HepG2 (cell line): ENCODE results near the gene GRHPR. TPM values are rescaled to one million over a fixed set of nuclear protein-coding genes. Genes with fewer than 3 reads are reported as not detected.
A peak's percentile ranks its signal among the peaks of the same experiment; 100 is the strongest.

ENCODE experiments used
- ATF5 ChIP-seq: sonication (generic); formaldehyde crosslinking; IDR thresholded peaks from 2 replicates; pipeline ENCODE4 v1.4.0; 2020; ENCODE audit warnings: mild to moderate bottlenecking, low read depth, missing genetic modification reagents
- BRD4 ChIP-seq: sonication (generic); formaldehyde crosslinking; IDR thresholded peaks from 2 replicates; pipeline ENCODE4 v1.4.0; 2020; ENCODE audit warnings: missing genetic modification reagents
- BRF2 ChIP-seq: sonication (generic); formaldehyde crosslinking; IDR thresholded peaks from 2 replicates; pipeline ENCODE4 v1.8.1; 2022; ENCODE audit warnings: mild to moderate bottlenecking, missing genetic modification reagents
- DNMT1 ChIP-seq: sonication (generic); formaldehyde crosslinking; IDR thresholded peaks from 2 replicates; pipeline ENCODE4 v1.5.1; 2020; ENCODE audit warnings: mild to moderate bottlenecking, missing genetic modification reagents
- GRHL1 ChIP-seq: sonication (generic); formaldehyde crosslinking; conservative IDR thresholded peaks from 2 replicates; pipeline ENCODE4 v1.8.0; 2022; ENCODE audit warnings: missing genetic modification reagents
- HOXA9 ChIP-seq: sonication (generic); formaldehyde crosslinking; IDR thresholded peaks from 2 replicates; pipeline ENCODE4 v1.8.1; 2022; ENCODE audit warnings: missing genetic modification reagents, mild to moderate bottlenecking, moderate library complexity, borderline replicate concordance
- KLF15 ChIP-seq: sonication (generic); formaldehyde crosslinking; IDR thresholded peaks from 2 replicates; pipeline ENCODE4 v1.8.1; 2023; ENCODE audit warnings: borderline replicate concordance, mild to moderate bottlenecking, inconsistent platforms, missing genetic modification reagents, mixed read lengths
- MEF2D ChIP-seq: sonication (generic); formaldehyde crosslinking; IDR thresholded peaks from 2 replicates; pipeline ENCODE4 v1.5.1; 2020; ENCODE audit warnings: mild to moderate bottlenecking, missing genetic modification reagents
- POLR2G ChIP-seq: fragments of 200-400 bp; formaldehyde crosslinking; IDR thresholded peaks from 2 replicates; pipeline ENCODE4 v1.6.1; 2018; ENCODE audit warnings: mild to moderate bottlenecking, low read depth, low read length, moderate library complexity
- PRDM4 ChIP-seq: sonication (generic); formaldehyde crosslinking; IDR thresholded peaks from 2 replicates; pipeline ENCODE4 v1.9.0; 2021; ENCODE audit warnings: missing genetic modification reagents, borderline replicate concordance
- SNRNP70 ChIP-seq: fragments of 200-400 bp; formaldehyde crosslinking; IDR thresholded peaks from 2 replicates; pipeline ENCODE4 v1.6.1; 2017; ENCODE audit warnings: mild to moderate bottlenecking, low read depth, low read length, moderate library complexity
- THYN1 ChIP-seq: sonication (generic); formaldehyde crosslinking; IDR thresholded peaks from 2 replicates; pipeline ENCODE4 v1.8.1; 2023; ENCODE audit warnings: low read depth, mild to moderate bottlenecking, moderate library complexity, missing genetic modification reagents, borderline replicate concordance
- ZBTB7A ChIP-seq: sonication (generic); formaldehyde crosslinking; IDR thresholded peaks from 2 replicates; pipeline ENCODE4 v1.8.0; 2022; ENCODE audit warnings: mild to moderate bottlenecking, missing genetic modification reagents
- ZFP41 ChIP-seq: sonication (generic); formaldehyde crosslinking; IDR thresholded peaks from 2 replicates; pipeline ENCODE4 v1.4.0; 2020; ENCODE audit warnings: mild to moderate bottlenecking, missing genetic modification reagents, borderline replicate concordance
- ZFY ChIP-seq: sonication (generic); formaldehyde crosslinking; IDR thresholded peaks from 2 replicates; pipeline ENCODE4 v1.4.0; 2020; ENCODE audit warnings: missing genetic modification reagents
- ZMYM3 ChIP-seq: sonication (generic); formaldehyde crosslinking; IDR thresholded peaks from 2 replicates; pipeline ENCODE4 v1.5.1; 2020; ENCODE audit warnings: mild to moderate bottlenecking, missing genetic modification reagents
- ZNF207 ChIP-seq: fragments of 450-650 bp; IDR thresholded peaks from 2 replicates; pipeline ENCODE4 v1.6.1; 2016; ENCODE audit warnings: antibody characterized with exemption, borderline replicate concordance
- ZNF225 ChIP-seq: sonication (generic); formaldehyde crosslinking; IDR thresholded peaks from 2 replicates; pipeline ENCODE4 v1.4.0; 2020; ENCODE audit warnings: mild to moderate bottlenecking, missing genetic modification reagents
- ZNF232 ChIP-seq: sonication (generic); formaldehyde crosslinking; IDR thresholded peaks from 2 replicates; pipeline ENCODE4 v1.4.0; 2020; ENCODE audit warnings: missing genetic modification reagents, borderline replicate concordance
- ZNF276 ChIP-seq: sonication (generic); formaldehyde crosslinking; IDR thresholded peaks from 2 replicates; pipeline ENCODE4 v1.4.0; 2020; ENCODE audit warnings: mild to moderate bottlenecking, low read depth, missing genetic modification reagents
- ZNF766 ChIP-seq: sonication (generic); formaldehyde crosslinking; IDR thresholded peaks from 2 replicates; pipeline ENCODE4 v1.5.0; 2020; ENCODE audit warnings: missing genetic modification reagents, borderline replicate concordance
- ZNF878 ChIP-seq: sonication (generic); formaldehyde crosslinking; IDR thresholded peaks from 2 replicates; pipeline ENCODE4 v1.8.1; 2023; ENCODE audit warnings: mild to moderate bottlenecking, missing genetic modification reagents, moderate library complexity
- polyA plus RNA-seq, 8 experiments: library from polyadenylated mRNA; depleted of rRNA in 3 of 8; stranded (reverse) in 7 of 8; unstranded in 1 of 8; fragments of >200 nt; fragmentation: Illumina TruSeq in 4 of 8; extraction: Trizol in 4 of 8; gene quantifications; 2 replicates each; pipeline versions ENCODE4 v1.2.1 to v1.2.3, GENCODE V29; 2011 to 2016; ENCODE audit warnings: low read depth in 4 of 8, missing spikeins in 1 of 8, mixed read lengths in 1 of 8; ENCODE audit not compliant: insufficient read depth in 1 of 8
- total RNA-seq, 5 experiments: library from RNA; depleted of rRNA; stranded (reverse); fragments of >200 nt; fragmentation: Illumina TruSeq; extraction: Trizol; gene quantifications; 2 replicates each; pipeline ENCODE4 v1.2.3, GENCODE V29; 2016; ENCODE audit warnings: low read depth in 1 of 5

Gene GRHPR
- total and polyA plus RNA-seq, 2 of the 13 experiments (the other 11 are each of a cell fraction or from before 2014, with no cell fraction given), result 113 to 115 TPM

GRCh38 chr9:37415011-37415719 lies 7.3 kb upstream of the GRHPR start (continued):
- TF ChIP-seq KLF15 (CRISPR knock-in tag), result no peak
- no peak for TF ChIP-seq ZNF225 (CRISPR knock-in tag)
- peak; percentile 65 for TF ChIP-seq ZMYM3 (CRISPR knock-in tag)
- no peak for TF ChIP-seq SNRNP70
- no peak for TF ChIP-seq POLR2G
- no peak for TF ChIP-seq BRF2 (CRISPR knock-in tag)
- TF ChIP-seq THYN1 (CRISPR knock-in tag), result no peak
- no peak for TF ChIP-seq ZNF878
- no peak for TF ChIP-seq ZBTB7A (CRISPR knock-in tag)
- TF ChIP-seq ZFP41, result no peak
- peak; percentile 22; the same call in 1 of the 2 replicates for TF ChIP-seq ZFY (CRISPR knock-in tag)
- TF ChIP-seq ZNF276 (CRISPR knock-in tag), result no peak
- TF ChIP-seq ZNF232, result no peak
- no peak for TF ChIP-seq GRHL1 (CRISPR knock-in tag)
- TF ChIP-seq DNMT1 (CRISPR knock-in tag), result no peak
- no peak for TF ChIP-seq MEF2D (CRISPR knock-in tag)
- no peak for TF ChIP-seq ZNF766 (CRISPR knock-in tag)
- TF ChIP-seq ATF5, result no peak
- no peak for TF ChIP-seq HOXA9 (CRISPR knock-in tag)
- no peak for TF ChIP-seq PRDM4 (CRISPR knock-in tag)
- TF ChIP-seq BRD4 (CRISPR knock-in tag), result no peak
- no peak for TF ChIP-seq ZNF207
